HG03139 (cell line): ENCODE results near the gene IPO11.
"Not testable (repeated sequence)": the region's sequence is repeated elsewhere in the genome, so short reads cannot be mapped to it uniquely, and the experiment has no call there.

Experiments
- ATAC-seq: cut with Tn5 transposase; IDR thresholded peaks from one replicate; pipeline ENCODE4 v1.9.1; 2021; ENCODE audit not compliant: unreplicated experiment

The IPO11 gene

GRCh38 chr5:62596096-62596495 lies 183.5 kb downstream of the IPO11 start:
- ATAC-seq, result no peak

- no peak for ATAC-seq
Observed at GRCh38 chr5:62596691-62597090, 184.1 kb downstream of the IPO11 start.

GRCh38 chr5:62597314-62597713 lies 184.8 kb downstream of the IPO11 start:
- no peak for ATAC-seq

DNA sequence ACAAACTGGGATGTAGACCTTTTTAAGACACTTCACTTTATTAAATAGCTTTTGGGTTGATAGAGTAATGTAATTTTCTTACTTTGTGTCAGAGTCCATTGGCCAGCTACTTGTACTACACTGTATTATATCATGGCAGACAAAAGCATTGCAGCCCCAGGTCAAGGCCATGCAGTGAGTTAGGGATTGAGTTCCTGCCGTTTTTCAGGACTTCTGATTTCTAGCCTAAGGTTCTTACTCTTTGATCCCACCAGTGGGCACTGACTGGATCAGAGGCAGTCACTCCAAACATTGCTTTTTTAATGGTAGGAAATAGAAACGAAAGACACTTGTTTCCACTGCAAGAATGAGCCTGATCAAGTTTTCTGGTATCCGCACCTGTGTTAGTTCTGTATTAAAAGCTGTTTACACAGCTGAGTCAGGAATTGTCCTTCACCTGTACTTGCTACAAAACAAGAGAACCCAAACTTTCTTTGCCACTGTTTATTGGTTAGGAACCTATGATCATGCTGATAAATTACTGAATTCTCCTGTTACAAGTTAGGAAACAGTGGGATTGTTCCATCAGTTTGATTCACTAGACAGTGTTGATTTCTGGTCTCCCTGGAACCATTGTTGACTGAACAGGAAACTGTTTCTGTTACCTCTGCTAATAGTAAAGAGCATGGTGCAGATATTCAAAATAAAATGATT lies 188.1 kb downstream of the IPO11 start:
- no peak for ATAC-seq

GRCh38 chr5:62603934-62604333 lies 191.4 kb downstream of the IPO11 start:
- no peak for ATAC-seq

DNA sequence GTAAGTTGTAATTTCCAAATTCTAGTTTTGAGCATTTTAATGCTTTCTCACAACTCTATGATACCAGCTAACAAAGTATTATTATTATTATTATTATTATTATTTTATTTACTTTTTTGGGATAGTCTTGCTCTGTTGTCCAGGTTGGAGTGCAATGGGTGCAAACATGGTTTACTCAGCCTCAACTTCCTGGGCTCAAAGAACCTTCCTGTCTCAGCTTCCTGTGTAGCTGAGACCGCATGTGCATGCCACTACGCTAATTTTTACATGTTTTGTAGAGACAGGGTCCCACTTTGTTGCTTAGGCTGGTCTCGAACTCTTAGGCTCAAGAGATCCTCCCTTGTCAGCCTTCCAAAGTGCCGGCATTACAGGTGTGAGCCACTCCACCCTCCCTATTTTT lies 193.1 kb downstream of the IPO11 start:
- ATAC-seq, result no peak

DNA sequence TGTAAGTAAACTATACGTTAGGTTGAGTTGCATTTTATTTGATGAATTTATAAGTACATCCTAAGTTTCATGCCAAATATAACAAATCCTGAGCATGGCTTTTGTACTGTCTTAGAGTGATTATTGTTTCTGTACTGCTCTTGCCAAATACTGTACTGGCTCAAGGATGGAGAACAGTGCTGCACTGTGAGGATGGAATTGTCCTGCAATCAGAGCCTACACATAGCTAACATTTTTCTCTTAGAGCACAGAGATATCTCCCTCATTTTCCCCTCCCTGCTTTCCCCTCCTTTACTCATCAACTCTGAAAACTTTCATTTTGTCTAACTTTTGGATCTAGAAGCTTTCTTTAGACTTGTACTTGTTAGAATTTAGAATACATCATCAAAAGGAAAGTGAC lies 194.3 kb downstream of the IPO11 start:
- no peak for ATAC-seq

- ATAC-seq, result no peak
Observed at GRCh38 chr5:62607615-62608014, 195.1 kb downstream of the IPO11 start.

DNA sequence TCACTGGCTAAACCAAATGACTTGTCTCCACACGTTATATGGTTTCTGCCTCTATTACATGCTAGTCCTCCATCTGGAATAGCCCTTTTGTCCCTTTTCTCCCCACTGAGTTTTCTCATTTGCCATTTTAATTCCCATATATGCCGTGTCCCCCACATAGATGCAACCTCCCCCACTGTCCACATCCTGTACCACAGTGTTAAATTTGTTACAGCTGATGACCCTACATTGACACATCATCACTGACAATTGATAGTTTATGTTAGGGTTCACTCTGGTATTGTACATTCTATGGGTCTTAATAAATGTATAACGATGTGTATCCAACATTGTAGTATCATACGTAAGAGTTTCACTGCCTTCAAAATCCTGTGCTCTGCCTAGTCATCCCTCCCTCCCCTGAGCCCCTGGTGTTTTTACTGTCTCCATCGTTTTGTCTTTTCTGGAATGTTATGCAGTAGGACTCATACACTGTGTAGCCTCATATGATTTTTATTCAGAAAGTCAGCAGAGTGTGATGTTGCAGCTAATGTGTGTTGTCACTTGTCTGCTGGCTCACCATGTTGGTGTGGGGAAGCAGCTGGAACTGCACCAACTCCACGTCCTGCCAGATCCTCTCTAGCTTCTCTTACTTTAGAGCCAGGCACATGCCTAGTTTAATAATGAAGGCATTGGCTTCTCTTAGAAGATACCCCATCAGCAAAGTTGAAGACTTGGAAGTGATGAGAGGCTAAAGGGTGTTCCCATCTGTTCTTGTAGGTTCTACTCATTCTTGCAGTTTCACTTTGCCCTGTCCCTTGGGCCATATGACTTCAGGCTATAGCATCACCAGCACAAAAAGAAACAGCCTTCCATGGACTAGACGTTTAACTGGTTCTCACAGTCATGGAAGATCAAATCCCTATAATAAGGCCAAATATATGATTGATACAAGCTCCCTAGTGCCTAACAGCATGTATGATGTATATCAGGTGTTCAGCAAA lies 196.3 kb downstream of the IPO11 start:
- no peak for ATAC-seq

DNA sequence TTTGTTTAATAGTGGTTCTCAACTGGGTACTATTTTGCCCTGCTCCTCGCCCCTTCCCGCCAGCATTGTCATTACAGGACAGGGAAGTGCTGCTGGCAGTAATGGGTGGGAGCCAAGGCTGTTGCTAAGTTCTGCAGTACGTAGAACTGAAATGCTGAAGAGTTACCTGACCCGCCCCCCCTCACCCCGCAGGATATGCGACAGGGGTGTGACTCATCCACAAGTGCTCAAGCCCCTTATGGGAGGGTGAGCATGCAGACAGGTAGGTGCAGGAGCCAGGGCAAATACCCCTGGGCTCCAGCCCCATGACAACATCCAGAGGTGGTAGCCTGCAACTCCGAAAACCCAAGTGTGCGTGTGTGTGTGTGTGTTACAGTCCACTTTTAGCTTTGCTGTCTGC lies 201.8 kb downstream of the IPO11 start:
- ATAC-seq, result no peak

DNA sequence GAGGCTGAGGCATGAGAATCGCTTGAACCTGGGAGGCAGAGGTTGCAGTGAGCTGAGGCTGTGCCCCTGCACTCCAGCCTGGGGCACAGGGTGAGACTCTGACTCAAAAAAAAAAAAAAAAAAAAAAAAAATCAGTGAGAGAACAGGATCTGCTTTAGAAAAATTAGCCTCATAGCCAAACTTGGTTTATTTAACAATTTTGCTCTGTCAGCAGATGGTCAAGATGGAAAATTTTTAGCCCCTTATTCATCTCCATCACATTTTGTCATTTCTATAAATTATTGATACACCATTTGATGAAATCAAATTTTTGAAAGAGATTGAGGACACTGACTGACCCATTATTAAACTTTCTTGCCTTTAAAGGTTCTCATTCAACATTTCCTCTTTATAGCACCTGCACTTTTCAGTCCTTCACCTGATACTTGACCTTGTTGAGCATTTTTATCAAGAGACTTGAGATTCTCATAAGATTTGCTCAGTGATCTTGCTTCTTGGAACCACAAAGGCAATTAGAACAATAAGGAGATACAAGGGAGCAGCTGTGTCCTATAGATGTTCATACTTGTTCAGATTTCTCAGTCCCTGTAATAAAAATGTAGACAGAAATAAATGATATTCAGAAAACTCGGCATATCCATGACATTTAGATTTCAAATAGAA lies 204.2 kb downstream of the IPO11 start:
- ATAC-seq, result no peak

GRCh38 chr5:62617943-62618342 lies 205.4 kb downstream of the IPO11 start:
- no peak for ATAC-seq

DNA sequence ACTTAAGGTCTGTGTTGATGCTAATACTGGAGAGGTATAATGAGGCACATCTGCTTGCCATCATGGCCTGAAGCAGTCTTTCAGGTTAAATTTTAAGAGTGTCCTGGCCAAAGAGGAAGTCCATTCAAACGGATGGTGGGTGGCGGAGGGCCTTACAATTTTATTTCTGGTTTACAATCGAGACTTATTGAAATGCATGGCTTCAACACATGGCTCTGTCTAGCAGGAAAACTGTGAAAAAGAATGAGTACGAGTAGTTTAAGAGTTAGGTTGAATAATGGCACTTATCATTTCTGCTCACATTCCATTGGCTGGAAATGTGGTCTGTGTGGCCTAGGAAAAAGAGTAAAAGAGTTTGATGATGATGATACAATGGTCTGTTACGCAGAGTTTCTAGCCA lies 208.2 kb downstream of the IPO11 start:
- no peak for ATAC-seq

DNA sequence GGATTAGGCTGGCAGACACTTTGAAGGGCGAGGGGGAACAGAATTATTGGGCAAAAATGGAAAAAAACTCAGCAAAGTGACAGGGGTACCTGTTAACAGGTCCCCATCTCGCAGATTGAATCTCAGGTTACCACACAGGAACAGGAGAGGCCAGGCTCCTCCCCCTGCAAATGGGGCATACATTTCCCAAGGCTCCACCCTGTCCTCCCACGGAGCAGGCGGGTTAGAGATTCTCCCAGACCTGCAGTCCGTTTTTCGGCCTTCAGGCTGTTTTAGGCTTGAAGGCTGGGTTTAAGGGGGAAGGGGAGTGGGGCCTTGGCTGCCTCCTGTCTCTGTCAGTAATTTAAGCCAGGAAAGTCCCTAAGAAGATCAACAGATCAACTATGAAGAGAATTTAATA lies 208.7 kb downstream of the IPO11 start:
- ATAC-seq, result no peak

- ATAC-seq, result no peak
Observed at GRCh38 chr5:62623271-62623670, 210.7 kb downstream of the IPO11 start.

- ATAC-seq, result not testable (repeated sequence)
Observed at GRCh38 chr5:62624436-62624835, 211.9 kb downstream of the IPO11 start.

GRCh38 chr5:62626534-62626933 lies 214.0 kb downstream of the IPO11 start:
- ATAC-seq, result no peak

- no peak for ATAC-seq
Observed at GRCh38 chr5:62627121-62627520, 214.6 kb downstream of the IPO11 start.

DNA sequence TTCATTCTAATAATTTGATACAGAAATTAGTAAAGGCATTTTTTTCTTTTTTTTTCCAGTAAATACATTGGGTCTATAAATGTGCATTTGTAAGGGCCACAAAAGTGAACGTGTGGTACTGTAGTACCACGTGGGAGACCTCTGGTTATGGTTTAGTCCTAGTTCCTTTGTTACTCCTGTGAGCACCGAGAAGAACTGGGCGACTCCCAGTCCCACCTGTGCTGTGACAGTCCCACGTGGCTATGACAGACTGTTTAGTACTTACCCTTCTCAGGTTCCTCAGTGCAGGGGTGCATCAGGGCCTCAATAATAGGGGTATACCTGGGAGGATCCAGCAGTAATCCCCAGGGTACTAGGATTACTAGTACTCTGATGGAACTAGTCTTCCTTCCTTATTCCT lies 215.3 kb downstream of the IPO11 start:
- ATAC-seq, result no peak

- ATAC-seq, result no peak
Observed at GRCh38 chr5:62631909-62632580, 219.5 kb downstream of the IPO11 start.

GRCh38 chr5:62633243-62633642 lies 220.7 kb downstream of the IPO11 start:
- no peak for ATAC-seq
